ENCODE data around the gene EBPL.

DNA sequence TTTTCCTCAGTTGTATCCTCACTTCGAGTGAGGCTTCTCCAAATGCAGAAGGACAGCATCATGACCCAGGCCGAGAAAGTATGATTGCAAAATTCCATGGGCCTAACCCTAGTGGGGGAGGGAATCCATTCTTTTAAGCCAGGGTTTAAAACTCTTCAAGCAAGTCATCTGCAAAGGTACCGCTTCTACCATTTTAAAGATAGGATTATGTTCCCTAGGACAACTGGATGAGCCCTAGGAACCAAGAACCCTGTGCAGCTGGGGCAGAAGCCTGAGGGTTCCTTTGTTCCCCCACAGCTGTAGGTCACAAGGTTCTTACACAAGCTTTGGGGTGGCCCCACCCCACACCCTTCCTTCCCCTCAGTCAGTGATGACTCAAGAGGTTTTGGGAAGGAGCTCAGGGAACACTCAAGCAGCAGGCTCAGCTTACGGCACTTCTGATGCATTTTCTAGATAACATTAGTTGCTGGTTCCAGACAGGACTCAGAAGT lies 49.4 kb downstream of the EBPL start:
- TF ChIP-seq, protein P1, sequence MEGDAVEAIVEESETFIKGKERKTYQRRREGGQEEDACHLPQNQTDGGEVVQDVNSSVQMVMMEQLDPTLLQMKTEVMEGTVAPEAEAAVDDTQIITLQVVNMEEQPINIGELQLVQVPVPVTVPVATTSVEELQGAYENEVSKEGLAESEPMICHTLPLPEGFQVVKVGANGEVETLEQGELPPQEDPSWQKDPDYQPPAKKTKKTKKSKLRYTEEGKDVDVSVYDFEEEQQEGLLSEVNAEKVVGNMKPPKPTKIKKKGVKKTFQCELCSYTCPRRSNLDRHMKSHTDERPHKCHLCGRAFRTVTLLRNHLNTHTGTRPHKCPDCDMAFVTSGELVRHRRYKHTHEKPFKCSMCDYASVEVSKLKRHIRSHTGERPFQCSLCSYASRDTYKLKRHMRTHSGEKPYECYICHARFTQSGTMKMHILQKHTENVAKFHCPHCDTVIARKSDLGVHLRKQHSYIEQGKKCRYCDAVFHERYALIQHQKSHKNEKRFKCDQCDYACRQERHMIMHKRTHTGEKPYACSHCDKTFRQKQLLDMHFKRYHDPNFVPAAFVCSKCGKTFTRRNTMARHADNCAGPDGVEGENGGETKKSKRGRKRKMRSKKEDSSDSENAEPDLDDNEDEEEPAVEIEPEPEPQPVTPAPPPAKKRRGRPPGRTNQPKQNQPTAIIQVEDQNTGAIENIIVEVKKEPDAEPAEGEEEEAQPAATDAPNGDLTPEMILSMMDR (IDR thresholded peaks at IDR 0.05): no peak
- TF ChIP-seq, protein P2, sequence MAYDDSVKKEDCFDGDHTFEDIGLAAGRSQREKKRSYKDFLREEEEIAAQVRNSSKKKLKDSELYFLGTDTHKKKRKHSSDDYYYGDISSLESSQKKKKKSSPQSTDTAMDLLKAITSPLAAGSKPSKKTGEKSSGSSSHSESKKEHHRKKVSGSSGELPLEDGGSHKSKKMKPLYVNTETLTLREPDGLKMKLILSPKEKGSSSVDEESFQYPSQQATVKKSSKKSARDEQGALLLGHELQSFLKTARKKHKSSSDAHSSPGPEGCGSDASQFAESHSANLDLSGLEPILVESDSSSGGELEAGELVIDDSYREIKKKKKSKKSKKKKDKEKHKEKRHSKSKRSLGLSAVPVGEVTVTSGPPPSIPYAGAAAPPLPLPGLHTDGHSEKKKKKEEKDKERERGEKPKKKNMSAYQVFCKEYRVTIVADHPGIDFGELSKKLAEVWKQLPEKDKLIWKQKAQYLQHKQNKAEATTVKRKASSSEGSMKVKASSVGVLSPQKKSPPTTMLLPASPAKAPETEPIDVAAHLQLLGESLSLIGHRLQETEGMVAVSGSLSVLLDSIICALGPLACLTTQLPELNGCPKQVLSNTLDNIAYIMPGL (CRISPR knock-in tag; IDR thresholded peaks at IDR 0.05; ENCODE audit: borderline replicate concordance): no peak
- TF ChIP-seq POLR2A (IDR thresholded peaks at IDR 0.05; ENCODE audit: low read length): no peak
- TF ChIP-seq TP53 (CRISPR knock-in tag; IDR thresholded peaks at IDR 0.05): no peak
- no peak for TF ChIP-seq RAD21 (conservative IDR thresholded peaks at IDR 0.05 in 1 of 2, IDR thresholded peaks at IDR 0.05 in 1 of 2)
- no peak for TF ChIP-seq ZC3H11A (IDR thresholded peaks at IDR 0.05)

Measured in A549 (cell line).